GM12878 (cell line): ENCODE results near the gene MICAL3.

ENCODE experiments used
- CTCF ChIP-seq, 3 experiments: IDR thresholded peaks in 2 of 3; conservative IDR thresholded peaks in 1 of 3; 2 replicates each; pipeline ENCODE4 v1.5.1; 2011; ENCODE audit warnings: low read depth in 3 of 3, low read length in 3 of 3, mild to moderate bottlenecking in 3 of 3, control low read depth in 2 of 3, moderate library complexity in 2 of 3, inconsistent platforms in 1 of 3, mixed read lengths in 1 of 3; ENCODE audit not compliant: control insufficient read depth in 2 of 3, insufficient read depth in 1 of 3; ENCODE audit errors: extremely low read depth in 1 of 3
- MXI1 ChIP-seq: fragments of 150-350 bp; IDR thresholded peaks from 2 replicates; pipeline ENCODE4 v1.6.1; 2011; ENCODE audit warnings: low read depth, mild to moderate bottlenecking, inconsistent platforms, low read length, improper control_type of control experiment

GRCh38 chr22:17748555-17749353 lies 275.6 kb downstream of the MICAL3 start:
- no peak for TF ChIP-seq MXI1
- TF ChIP-seq CTCF (IDR thresholded peaks at IDR 0.05 in 2 of 3, conservative IDR thresholded peaks at IDR 0.05 in 1 of 3; ENCODE audit: control insufficient read depth in 2 of 3, extremely low read depth in 1 of 3, insufficient read depth in 1 of 3, low read depth in 3 of 3, low read length in 3 of 3) = no peak
